ENCODE results near the gene DUSP22. TPM values are rescaled to one million over a fixed set of nuclear protein-coding genes. Genes with fewer than 3 reads are reported as not detected.
"Not testable (repeated sequence)": the region's sequence is repeated elsewhere in the genome, so short reads cannot be mapped to it uniquely, and the experiment has no call there.

DUSP22 gene
- total and polyA plus RNA-seq, 2 donors (not counting 1 experiment from before 2014, with no cell fraction given): 10.9 to 13.7 TPM

DNA sequence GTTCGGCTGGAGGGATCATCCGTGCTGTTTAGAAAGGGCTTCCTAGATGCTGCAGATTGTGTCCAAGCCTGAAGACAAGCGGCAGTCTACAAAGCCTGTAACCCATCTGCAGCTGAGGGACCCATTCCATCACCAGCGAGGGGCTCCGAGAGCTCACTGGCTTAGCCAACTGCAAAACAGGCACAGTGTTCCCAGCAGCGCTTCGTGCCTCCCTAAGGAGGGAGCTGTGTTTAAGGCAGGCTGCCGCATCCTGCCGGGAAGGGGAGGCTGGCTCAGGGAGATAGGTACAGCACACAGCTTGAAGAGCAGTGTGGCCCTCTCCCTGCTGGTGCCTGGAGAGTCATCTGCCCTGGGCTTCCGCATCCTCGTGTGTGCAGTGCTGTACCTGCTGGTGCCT is 32.4 kb downstream of the DUSP22 start:
- TF ChIP-seq, protein P1, sequence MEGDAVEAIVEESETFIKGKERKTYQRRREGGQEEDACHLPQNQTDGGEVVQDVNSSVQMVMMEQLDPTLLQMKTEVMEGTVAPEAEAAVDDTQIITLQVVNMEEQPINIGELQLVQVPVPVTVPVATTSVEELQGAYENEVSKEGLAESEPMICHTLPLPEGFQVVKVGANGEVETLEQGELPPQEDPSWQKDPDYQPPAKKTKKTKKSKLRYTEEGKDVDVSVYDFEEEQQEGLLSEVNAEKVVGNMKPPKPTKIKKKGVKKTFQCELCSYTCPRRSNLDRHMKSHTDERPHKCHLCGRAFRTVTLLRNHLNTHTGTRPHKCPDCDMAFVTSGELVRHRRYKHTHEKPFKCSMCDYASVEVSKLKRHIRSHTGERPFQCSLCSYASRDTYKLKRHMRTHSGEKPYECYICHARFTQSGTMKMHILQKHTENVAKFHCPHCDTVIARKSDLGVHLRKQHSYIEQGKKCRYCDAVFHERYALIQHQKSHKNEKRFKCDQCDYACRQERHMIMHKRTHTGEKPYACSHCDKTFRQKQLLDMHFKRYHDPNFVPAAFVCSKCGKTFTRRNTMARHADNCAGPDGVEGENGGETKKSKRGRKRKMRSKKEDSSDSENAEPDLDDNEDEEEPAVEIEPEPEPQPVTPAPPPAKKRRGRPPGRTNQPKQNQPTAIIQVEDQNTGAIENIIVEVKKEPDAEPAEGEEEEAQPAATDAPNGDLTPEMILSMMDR (conservative IDR thresholded peaks at IDR 0.05 in 1 of 2, IDR thresholded peaks at IDR 0.05 in 1 of 2; ENCODE audit: low read depth in 1 of 2, low read length in 2 of 2): no peak
- no peak for TF ChIP-seq EZH2 (IDR thresholded peaks at IDR 0.05; ENCODE audit: low read length, missing control alignments)
- Histone ChIP-seq H2AFZ (ENCODE audit: low read length) (no peak overlapping the region), H3K27ac (ENCODE audit: insufficient read depth, low read length) (no peak overlapping the region), H4K20me1 (ENCODE audit: control insufficient read depth, extremely low read depth, insufficient read depth, low read length) (no peaks in the 10 kb centered on the region), H3K36me3 (ENCODE audit: control insufficient read depth, insufficient read depth, low read length) (no peaks in the 10 kb centered on the region), H3K4me2 (ENCODE audit: extremely low read depth, insufficient read depth, low read length) (no peak overlapping the region), H3K9ac (ENCODE audit: insufficient read depth, low read length) (no peak overlapping the region), H3K4me1 (ENCODE audit: control insufficient read depth, extremely low read depth, insufficient read depth, low read length) (peaks cover 12% of the 10 kb centered on the region), H3K27me3 (ENCODE audit: control insufficient read depth, insufficient read depth, low read length) (no peaks in the 10 kb centered on the region), H3K79me2 (ENCODE audit: control insufficient read depth, insufficient read depth, low read length) (no peaks in the 10 kb centered on the region), H3K9me3 (ENCODE audit: control insufficient read depth, insufficient read depth, low read depth, low read length) (no peaks in the 10 kb centered on the region), H3K4me3 (replicated peaks in 1 of 4; ENCODE audit: control extremely low read depth in 1 of 4, insufficient read depth in 1 of 4, low read depth in 3 of 4, low read length in 4 of 4) (no peak overlapping the region)
- no peak for DNase-seq (ENCODE audit: low read depth in 2 of 2)

DNA sequence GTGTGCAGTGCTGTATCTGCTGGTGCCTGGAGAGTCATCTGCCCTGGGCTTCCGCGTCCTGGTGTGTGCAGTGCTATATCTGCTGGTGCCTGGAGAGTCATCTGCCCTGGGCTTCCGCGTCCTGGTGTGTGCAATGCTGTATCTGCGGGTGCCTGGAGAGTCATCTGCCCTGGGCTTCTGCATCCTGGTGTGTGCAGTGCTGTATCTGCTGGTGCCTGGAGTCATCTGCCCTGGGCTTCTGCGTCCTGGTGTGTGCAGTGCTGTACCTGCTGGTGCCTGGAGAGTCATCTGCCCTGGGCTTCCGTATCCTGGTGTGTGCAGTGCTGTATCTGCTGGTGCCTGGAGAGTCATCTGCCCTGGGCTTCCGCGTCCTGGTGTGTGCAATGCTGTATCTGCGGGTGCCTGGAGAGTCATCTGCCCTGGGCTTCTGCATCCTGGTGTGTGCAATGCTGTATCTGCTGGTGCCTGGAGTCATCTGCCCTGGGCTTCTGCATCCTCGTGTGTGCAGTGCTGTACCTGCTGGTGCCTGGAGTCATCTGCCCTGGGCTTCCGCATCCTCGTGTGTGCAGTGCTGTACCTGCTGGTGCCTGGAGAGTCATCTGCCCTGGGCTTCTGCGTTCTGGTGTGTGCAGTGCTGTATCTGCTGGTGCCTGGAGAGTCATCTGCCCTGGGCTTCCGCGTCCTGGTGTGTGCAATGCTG is 33.0 kb downstream of the DUSP22 start:
- not testable (repeated sequence) for H3K4me2 ChIP-seq (ENCODE audit: extremely low read depth, insufficient read depth, low read length); H2AFZ ChIP-seq (ENCODE audit: low read length); H3K4me3 ChIP-seq (replicated peaks in 1 of 4; ENCODE audit: control extremely low read depth in 1 of 4, insufficient read depth in 1 of 4, low read depth in 3 of 4, low read length in 4 of 4); H3K9ac ChIP-seq (ENCODE audit: insufficient read depth, low read length); DNase-seq (ENCODE audit: low read depth in 2 of 2); H3K9me3 ChIP-seq (ENCODE audit: control insufficient read depth, insufficient read depth, low read depth, low read length); H3K36me3 ChIP-seq (ENCODE audit: control insufficient read depth, insufficient read depth, low read length); H3K27ac ChIP-seq (ENCODE audit: insufficient read depth, low read length); H4K20me1 ChIP-seq (ENCODE audit: control insufficient read depth, extremely low read depth, insufficient read depth, low read length); H3K79me2 ChIP-seq (ENCODE audit: control insufficient read depth, insufficient read depth, low read length); H3K27me3 ChIP-seq (ENCODE audit: control insufficient read depth, insufficient read depth, low read length)
- H3K4me1 ChIP-seq (ENCODE audit: control insufficient read depth, extremely low read depth, insufficient read depth, low read length): peaks cover 12% of the 10 kb centered on the region

DNA sequence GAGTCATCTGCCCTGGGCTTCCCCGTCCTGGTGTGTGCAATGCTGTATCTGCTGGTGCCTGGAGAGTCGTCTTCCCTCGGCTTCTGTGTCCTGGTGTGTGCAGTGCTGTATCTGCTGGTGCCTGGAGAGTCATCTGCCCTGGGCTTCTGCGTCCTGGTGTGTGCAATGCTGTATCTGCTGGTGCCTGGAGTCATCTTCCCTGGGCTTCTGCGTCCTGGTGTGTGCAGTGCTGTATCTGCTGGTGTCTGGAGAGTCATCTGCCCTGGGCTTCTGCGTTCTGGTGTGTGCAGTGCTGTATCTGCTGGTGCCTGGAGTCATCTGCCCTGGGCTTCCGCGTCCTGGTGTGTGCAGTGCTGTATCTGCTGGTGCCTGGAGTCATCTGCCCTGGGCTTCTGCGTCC is 33.8 kb downstream of the DUSP22 start:
- H3K4me1 ChIP-seq (ENCODE audit: control insufficient read depth, extremely low read depth, insufficient read depth, low read length): peaks cover 12% of the 10 kb centered on the region
- H3K79me2 ChIP-seq (ENCODE audit: control insufficient read depth, insufficient read depth, low read length); H3K9me3 ChIP-seq (ENCODE audit: control insufficient read depth, insufficient read depth, low read depth, low read length); H3K4me3 ChIP-seq (replicated peaks in 1 of 4; ENCODE audit: control extremely low read depth in 1 of 4, insufficient read depth in 1 of 4, low read depth in 3 of 4, low read length in 4 of 4); H3K4me2 ChIP-seq (ENCODE audit: extremely low read depth, insufficient read depth, low read length); H3K36me3 ChIP-seq (ENCODE audit: control insufficient read depth, insufficient read depth, low read length); H2AFZ ChIP-seq (ENCODE audit: low read length); H3K27me3 ChIP-seq (ENCODE audit: control insufficient read depth, insufficient read depth, low read length); H3K9ac ChIP-seq (ENCODE audit: insufficient read depth, low read length); DNase-seq (ENCODE audit: low read depth in 2 of 2); H3K27ac ChIP-seq (ENCODE audit: insufficient read depth, low read length); H4K20me1 ChIP-seq (ENCODE audit: control insufficient read depth, extremely low read depth, insufficient read depth, low read length): not testable (repeated sequence)

DNA sequence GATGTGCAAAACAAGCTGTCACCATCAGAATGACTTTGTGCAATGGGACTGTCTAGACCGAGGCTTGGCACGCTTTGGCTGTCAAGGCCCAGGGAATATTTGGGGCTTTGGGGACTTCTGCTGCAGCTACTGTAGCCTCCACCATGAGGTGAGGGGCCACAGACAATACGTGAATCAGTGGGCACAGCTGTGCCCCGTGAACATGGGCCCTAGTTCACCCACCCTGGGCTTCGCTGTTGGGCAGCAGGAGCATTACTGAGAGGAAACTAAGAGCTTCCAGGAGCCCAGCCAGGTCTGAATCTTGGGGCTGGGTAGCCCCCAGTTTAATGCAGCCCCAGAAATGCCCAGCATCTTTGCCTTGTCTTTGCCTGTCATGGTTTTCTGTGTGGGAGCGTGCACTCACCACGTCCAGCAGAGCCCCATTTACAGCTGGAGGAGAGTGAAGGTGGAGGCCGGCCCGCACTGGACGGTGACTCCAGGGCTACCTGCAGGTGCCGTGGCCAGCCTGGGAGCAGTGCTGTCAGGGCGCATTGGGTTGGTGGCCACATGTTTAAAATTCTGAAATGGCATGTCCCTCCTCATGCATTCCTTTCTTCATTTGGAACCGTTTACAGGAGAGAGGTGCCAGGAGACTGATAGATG is 34.7 kb downstream of the DUSP22 start:
- Histone ChIP-seq H3K79me2 (ENCODE audit: control insufficient read depth, insufficient read depth, low read length) (no peaks in the 10 kb centered on the region), H3K9ac (ENCODE audit: insufficient read depth, low read length) (no peak overlapping the region), H3K36me3 (ENCODE audit: control insufficient read depth, insufficient read depth, low read length) (no peaks in the 10 kb centered on the region), H3K9me3 (ENCODE audit: control insufficient read depth, insufficient read depth, low read depth, low read length) (no peaks in the 10 kb centered on the region), H2AFZ (ENCODE audit: low read length) (no peak overlapping the region), H3K4me1 (ENCODE audit: control insufficient read depth, extremely low read depth, insufficient read depth, low read length) (peaks cover 12% of the 10 kb centered on the region), H4K20me1 (ENCODE audit: control insufficient read depth, extremely low read depth, insufficient read depth, low read length) (no peaks in the 10 kb centered on the region), H3K27me3 (ENCODE audit: control insufficient read depth, insufficient read depth, low read length) (no peaks in the 10 kb centered on the region), H3K4me3 (replicated peaks in 1 of 4; ENCODE audit: control extremely low read depth in 1 of 4, insufficient read depth in 1 of 4, low read depth in 3 of 4, low read length in 4 of 4) (no peak overlapping the region), H3K4me2 (ENCODE audit: extremely low read depth, insufficient read depth, low read length) (no peak overlapping the region), H3K27ac (ENCODE audit: insufficient read depth, low read length) (no peak overlapping the region)
- TF ChIP-seq, protein P1 (conservative IDR thresholded peaks at IDR 0.05 in 1 of 2, IDR thresholded peaks at IDR 0.05 in 1 of 2; ENCODE audit: low read depth in 1 of 2, low read length in 2 of 2): no peak
- no peak for TF ChIP-seq EZH2 (IDR thresholded peaks at IDR 0.05; ENCODE audit: low read length, missing control alignments)
- no peak for DNase-seq (ENCODE audit: low read depth in 2 of 2)
